ENCODE measurements around the gene ESAM.
A peak's percentile ranks its signal among the peaks of the same experiment; 100 is the strongest.

The ESAM gene

DNA sequence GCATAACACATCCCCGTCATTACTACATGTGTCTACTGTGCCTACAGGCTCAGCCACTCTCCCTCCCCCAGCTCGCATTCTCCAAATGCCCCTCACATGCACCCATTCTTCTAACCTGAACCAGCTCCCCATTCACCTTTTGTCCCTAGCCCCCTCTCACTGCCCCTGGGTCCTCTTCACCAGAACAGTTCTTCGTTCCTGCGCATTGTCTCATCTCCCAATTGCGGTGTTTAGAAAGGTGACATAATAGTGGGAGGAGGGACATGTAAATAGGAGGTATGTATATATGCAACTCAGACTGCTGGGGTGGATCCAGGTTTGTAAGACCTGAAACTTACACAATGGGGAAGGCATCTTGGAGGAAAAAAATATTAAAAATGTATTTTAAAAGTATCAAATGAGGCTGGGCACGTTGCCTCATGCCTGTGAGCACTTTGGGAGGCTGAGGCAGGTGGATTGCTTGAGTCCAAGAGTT is 5.3 kb downstream of the ESAM start:
- TF ChIP-seq, protein P1, sequence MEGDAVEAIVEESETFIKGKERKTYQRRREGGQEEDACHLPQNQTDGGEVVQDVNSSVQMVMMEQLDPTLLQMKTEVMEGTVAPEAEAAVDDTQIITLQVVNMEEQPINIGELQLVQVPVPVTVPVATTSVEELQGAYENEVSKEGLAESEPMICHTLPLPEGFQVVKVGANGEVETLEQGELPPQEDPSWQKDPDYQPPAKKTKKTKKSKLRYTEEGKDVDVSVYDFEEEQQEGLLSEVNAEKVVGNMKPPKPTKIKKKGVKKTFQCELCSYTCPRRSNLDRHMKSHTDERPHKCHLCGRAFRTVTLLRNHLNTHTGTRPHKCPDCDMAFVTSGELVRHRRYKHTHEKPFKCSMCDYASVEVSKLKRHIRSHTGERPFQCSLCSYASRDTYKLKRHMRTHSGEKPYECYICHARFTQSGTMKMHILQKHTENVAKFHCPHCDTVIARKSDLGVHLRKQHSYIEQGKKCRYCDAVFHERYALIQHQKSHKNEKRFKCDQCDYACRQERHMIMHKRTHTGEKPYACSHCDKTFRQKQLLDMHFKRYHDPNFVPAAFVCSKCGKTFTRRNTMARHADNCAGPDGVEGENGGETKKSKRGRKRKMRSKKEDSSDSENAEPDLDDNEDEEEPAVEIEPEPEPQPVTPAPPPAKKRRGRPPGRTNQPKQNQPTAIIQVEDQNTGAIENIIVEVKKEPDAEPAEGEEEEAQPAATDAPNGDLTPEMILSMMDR (IDR thresholded peaks at IDR 0.05; ENCODE audit: low read depth, low read length, missing control alignments), result no peak
- no peaks in the 10 kb centered on the region for H3K27me3 ChIP-seq (replicated peaks)

DNA sequence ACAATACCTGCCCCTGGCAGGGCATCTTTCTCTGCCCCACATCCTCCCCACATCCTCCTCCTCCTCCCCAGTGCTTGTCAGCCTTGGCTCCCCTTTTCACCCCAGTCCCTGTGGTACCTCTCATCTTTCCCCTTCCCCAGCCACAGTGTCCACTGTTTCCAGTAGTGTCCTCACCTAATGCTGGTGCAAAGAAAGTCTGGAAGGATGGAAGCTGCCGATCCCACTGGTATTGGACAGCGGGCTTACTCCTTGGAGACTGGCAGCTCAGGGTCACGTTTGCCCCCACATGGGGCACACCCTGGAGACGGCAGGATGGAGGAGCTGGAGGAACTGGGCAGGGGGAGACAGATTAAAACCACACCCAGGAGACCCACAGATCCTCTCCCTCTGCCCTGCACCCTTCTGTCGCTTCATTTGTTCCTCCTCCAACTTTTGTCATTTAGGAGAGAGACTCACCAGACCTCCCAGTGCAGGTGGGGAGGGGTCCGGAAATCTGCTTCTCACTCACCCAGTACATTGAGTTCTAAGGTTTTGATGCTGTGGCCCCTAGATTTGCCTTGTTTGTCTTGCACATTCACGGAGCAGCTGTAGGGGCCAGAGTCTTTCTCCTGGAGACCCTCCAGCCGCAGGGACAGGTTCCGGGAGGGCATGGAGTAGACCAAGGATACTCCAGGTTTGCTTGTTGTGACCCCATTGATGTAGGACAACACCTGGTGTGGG is 5.9 kb downstream of the ESAM start:
- Histone ChIP-seq H3K27me3 (replicated peaks) (no peaks in the 10 kb centered on the region), H3K27ac (no peak overlapping the region), H3K36me3 (replicated peaks) (no peaks in the 10 kb centered on the region), H3K4me3 (ENCODE audit: low read depth, low read length) (no peak overlapping the region)
- TF ChIP-seq, protein P1 (IDR thresholded peaks at IDR 0.05; ENCODE audit: low read depth, low read length, missing control alignments), result no peak
- no peak for DNase-seq
- in situ Hi-C loops (cut with HindIII; ENCODE audit: low pct_ligation_motif_present, low sequenced_read_pairs), result no loop called here

More for the DNA sequence above, 5.3 kb downstream of the ESAM start:
- no peak for DNase-seq
- no peak overlapping the region for H3K27ac ChIP-seq
- in situ Hi-C loops (cut with HindIII; ENCODE audit: low pct_ligation_motif_present, low sequenced_read_pairs), result no loop called here
- H3K36me3 ChIP-seq (replicated peaks), result no peaks in the 10 kb centered on the region
- no peak overlapping the region for H3K4me3 ChIP-seq (ENCODE audit: low read depth, low read length)

DNA sequence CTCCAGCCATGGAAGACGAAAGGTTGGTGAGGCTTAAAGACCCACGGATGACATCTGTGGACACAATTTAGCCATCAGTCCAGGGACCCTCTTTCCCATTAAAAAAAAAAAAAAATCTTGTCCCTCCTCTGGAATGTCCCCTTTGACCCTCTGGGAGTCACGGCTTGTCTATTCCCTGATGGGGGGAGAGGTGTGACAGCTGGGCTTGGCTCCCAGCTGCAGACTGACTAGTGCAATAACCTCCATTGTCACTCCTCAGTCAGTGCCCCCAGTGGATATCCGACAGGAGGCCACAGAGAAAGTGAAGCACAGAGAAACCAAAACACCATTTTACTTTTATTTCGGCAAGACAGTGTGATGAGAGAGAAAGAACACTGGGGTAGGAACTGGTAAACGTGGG is 7.4 kb downstream of the ESAM start:
- Histone ChIP-seq H3K4me3 (ENCODE audit: low read depth, low read length) (no peak overlapping the region), H3K27ac (no peak overlapping the region), H3K27me3 (replicated peaks) (no peaks in the 10 kb centered on the region), H3K36me3 (replicated peaks) (no peaks in the 10 kb centered on the region)
- TF ChIP-seq, protein P1 (IDR thresholded peaks at IDR 0.05; ENCODE audit: low read depth, low read length, missing control alignments), result peak; percentile 11
- DNase-seq, result no peak
- in situ Hi-C loops (cut with HindIII; ENCODE audit: low pct_ligation_motif_present, low sequenced_read_pairs), result no loop called here

DNA sequence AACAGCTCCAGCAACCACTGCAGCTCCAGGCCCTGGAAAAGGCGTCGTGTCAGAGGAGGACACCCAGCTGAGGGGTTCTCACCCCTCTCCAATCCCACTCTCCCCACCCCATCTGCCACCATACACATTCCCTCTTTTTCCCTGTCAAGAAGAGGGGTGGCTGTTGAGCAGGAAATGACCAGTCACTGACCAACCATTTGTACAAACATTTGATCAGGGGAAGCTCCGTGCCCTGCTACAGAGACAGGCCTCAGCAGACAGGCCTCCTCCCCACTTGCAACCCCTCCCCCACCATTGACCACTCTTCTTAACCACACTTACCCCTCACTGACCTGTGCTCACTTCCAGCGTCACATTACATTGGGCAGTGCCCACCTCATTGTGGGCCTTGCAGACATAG is 7.8 kb downstream of the ESAM start:
- in situ Hi-C loops (cut with HindIII; ENCODE audit: low pct_ligation_motif_present, low sequenced_read_pairs), result no loop called here
- Histone ChIP-seq H3K27ac (no peak overlapping the region), H3K4me3 (ENCODE audit: low read depth, low read length) (no peak overlapping the region), H3K36me3 (replicated peaks) (no peaks in the 10 kb centered on the region), H3K27me3 (replicated peaks) (no peaks in the 10 kb centered on the region)
- DNase-seq, result no peak
- TF ChIP-seq, protein P1 (IDR thresholded peaks at IDR 0.05; ENCODE audit: low read depth, low read length, missing control alignments), result no peak

DNA sequence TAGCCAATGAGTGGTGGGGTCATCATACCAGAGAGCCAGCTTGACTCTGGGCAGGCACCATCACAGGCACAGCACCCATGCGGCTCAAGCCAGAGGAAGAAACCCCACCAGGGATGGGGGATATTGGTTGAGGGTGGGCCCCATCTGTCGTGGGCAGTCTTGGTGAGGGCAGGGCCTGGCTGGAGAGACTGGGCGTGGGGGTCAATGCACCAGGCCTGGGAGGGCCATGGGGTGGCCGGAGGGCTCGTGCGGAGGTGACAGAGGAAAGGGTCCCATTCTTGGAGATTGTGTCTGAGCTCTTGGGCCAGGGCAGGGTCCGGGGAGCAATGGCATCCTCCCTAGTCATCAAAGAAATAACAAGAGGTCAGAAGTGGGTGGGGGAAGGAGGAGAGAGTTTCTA is 8.5 kb downstream of the ESAM start:
- no peaks in the 10 kb centered on the region for H3K27me3 ChIP-seq (replicated peaks)
- in situ Hi-C loops (cut with HindIII; ENCODE audit: low pct_ligation_motif_present, low sequenced_read_pairs), result no loop called here
- no peak for DNase-seq

More for the DNA sequence above, 8.5 kb downstream of the ESAM start:
- TF ChIP-seq, protein P1 (IDR thresholded peaks at IDR 0.05; ENCODE audit: low read depth, low read length, missing control alignments), result no peak
- no peak overlapping the region for H3K27ac ChIP-seq
- no peaks in the 10 kb centered on the region for H3K36me3 ChIP-seq (replicated peaks)
- no peak overlapping the region for H3K4me3 ChIP-seq (ENCODE audit: low read depth, low read length)

Measured in brain microvascular endothelial cell (primary cell).